A375 (cell line): ENCODE data around the gene FKBP3. TPM values are rescaled to one million over a fixed set of nuclear protein-coding genes. Genes with fewer than 3 reads are reported as not detected.

Source experiments
- small RNA-seq: library from RNA; depleted of rRNA; stranded (forward); fragments of <200 nt; gene quantifications from one replicate; pipeline ENCODE3, GENCODE V24; 2014
- total RNA-seq: library from RNA; depleted of rRNA; stranded (reverse); fragments of >200 nt; shearing (Covaris generic); gene quantifications from 2 replicates; pipeline ENCODE4 v1.2.3, GENCODE V29; 2014; rRNA removed

Gene FKBP3
- total RNA-seq, result 34.4 and 38.6 TPM in 2 replicates

DNA sequence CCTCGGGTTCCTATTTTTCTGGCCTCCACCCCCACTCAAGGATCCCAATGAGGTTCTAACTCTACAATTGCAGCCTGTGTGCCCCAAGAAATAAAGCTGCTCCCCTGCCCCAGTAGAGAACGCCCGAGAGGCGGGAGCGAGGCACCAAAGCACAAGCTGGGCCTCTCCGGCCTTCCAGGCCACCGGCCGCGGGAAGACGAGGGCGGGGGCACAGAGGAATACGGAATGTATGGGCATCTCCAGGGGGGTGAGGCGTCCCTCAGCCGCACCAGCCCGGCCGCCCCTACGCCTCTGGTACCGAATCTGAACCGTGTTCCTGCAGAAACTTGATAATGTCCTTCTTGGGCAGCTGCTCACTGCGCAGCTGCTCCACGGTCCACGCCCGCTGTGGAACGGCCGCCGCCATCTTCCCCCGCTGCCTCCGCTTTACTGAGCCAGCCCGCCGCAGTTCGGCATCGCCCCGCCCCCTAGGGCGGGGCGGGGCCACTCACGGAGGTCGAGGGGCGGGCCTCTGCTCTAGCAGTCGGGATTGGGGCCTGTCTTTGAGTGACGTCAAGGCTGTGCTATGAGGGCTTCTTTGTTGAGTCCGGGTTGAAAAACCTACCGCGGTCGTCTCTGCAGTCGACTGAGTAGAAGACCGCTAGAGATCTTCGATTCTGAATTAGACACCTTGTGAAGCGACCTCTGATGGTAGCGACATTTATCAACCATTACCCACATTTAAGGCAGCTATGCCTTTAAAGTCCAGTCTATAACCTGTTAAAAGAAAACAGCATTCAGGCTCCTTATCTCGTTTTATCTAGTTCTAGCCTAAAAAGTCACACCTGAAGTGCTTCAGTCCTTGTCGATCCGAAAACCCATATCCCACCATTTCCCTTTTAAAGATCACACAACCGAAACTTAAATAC lies at the start of gene FKBP3:
Gene FKBP3 (minus strand): TSS at position 431 of the 908 bp plus-strand sequence. CDS start 25 bp downstream, at position 406.

DNA sequence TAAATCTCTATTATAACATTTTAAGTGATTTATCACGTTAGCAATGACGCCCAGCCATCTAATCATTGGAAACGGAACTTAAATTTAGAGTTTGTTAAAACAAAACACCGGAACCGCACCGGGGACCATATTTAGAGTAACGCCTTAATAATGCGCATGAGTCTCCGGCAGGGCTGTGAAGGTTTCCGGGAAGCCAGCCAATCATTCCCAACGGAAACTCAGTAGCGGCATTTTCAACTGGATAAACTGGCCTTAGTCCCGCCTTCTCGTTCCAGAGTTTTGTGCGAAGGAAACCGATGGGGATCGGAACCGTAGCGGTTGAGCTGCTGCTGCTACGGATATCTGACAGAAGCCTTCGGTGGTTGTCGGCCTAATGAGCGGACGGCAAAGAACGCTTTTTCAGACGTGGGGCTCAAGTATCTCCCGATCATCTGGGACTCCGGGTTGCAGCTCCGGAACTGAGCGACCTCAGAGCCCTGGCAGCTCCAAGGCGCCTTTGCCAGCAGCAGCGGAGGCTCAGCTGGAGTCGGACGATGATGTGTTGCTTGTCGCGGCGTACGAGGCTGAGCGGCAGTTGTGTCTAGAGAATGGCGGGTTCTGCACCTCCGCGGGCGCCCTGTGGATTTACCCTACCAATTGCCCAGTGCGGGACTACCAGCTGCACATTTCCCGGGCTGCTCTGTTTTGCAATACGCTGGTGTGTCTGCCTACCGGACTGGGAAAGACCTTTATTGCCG lies 1.5 kb upstream of the FKBP3 start, which contains the start of gene FANCM:
Gene FANCM (plus strand): TSS at position 272 of the 737 bp plus-strand sequence. CDS start 102 bp downstream, at position 374.

GRCh38 chr14:45083976-45084722 lies 50.1 kb downstream of the FKBP3 start, which contains the start of gene PRPF39:
Gene PRPF39, plus strand, starts transcription at chr14:45084116. Its CDS starts 11,124 bp downstream, at chr14:45095240.

Small RNA genes lying within 50 kb of the gene (small RNA-seq; reads per million reads assigned to genes)
- gene RF00151 (0.13 reads per million), gene SNORD127 (1,171 reads per million, percentile 99 among the genes with 10 or more reads in this experiment)

Other genes with a start within 250 kb of the FKBP3 start
- gene KLHL28, start 172.5 kb downstream of the FKBP3 start, total RNA-seq, result 2.5 and 3.7 TPM in 2 replicates
- gene TOGARAM1, start 172.3 kb downstream of the FKBP3 start, total RNA-seq, result 6.3 and 6.8 TPM in 2 replicates
- gene PRPF39, start 50.4 kb downstream of the FKBP3 start, total RNA-seq, result 15.6 and 15.9 TPM in 2 replicates
- gene FANCM, start 1.4 kb upstream of the FKBP3 start, total RNA-seq, result 5.5 and 6.3 TPM in 2 replicates
- gene MIS18BP1, start 118.7 kb upstream of the FKBP3 start, total RNA-seq, result 29.8 and 38.5 TPM in 2 replicates